ENCODE measurements around the gene COX6A1. TPM values are rescaled to one million over a fixed set of nuclear protein-coding genes. Genes with fewer than 3 reads are reported as not detected.

COX6A1 gene
- total RNA-seq, 1 donor from 2014 or later = 388 TPM

DNA sequence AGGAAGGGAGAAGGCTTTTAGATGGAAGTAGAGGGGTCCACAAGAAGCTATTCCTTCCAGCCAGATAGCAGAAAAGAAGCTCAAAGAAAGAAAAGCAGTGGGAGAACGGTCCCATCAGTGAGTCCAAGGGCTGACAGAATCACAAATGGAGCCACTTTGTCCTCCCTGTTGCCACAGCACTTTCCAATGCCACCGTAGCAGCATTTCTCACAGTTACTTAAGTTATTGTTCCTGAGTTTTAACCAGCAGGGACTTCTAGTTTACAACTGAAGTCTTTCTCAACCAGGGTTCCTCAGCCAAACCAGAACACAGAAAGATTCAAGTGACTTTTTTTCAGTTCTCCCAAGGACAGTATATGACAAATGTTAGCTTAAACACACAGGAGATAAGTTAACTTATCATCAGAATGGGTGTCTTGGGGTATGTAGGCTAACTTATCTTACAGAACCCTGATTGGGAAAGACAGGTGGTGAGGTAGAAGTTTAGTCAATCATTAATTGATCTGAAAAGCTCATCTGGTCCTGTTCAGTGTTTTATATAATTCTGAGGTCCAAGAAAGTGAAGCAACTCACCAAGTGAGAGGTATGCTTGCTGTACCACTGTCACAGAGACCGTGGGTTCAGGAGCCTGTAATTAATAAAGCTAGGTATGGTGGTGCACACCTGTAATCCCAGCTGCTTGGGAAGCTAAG lies 15.3 kb downstream of the COX6A1 start:
- Histone ChIP-seq H3K9ac (ENCODE audit: low read length) (no peak overlapping the region), H3K36me3 (ENCODE audit: insufficient read depth, low read length) (peaks cover 20% of the 10 kb centered on the region), H4K20me1 (ENCODE audit: insufficient read depth, low read length) (peaks cover 34% of the 10 kb centered on the region), H3K27ac (ENCODE audit: low read depth, low read length) (no peak overlapping the region), H3K9me3 (ENCODE audit: insufficient read depth, low read depth, low read length) (no peaks in the 10 kb centered on the region), H3K27me3 (ENCODE audit: insufficient read depth, low read length) (no peaks in the 10 kb centered on the region), H3K79me2 (ENCODE audit: insufficient read depth, low read length) (peaks cover 47% of the 10 kb centered on the region), H3K4me1 (ENCODE audit: insufficient read depth, low read length) (no peaks in the 10 kb centered on the region), H3K4me2 (ENCODE audit: low read length) (no peak overlapping the region), H3K4me3 (ENCODE audit: insufficient read depth, low read depth, low read length) (no peak overlapping the region), H2AFZ (ENCODE audit: low read depth, low read length) (no peak overlapping the region)
- Mint-ChIP-seq H3K36me3 (ENCODE audit: low read depth, unreplicated experiment) (peaks cover 6% of the 10 kb centered on the region), H3K27me3 (ENCODE audit: low read depth, unreplicated experiment) (no peaks in the 10 kb centered on the region), H3K27ac (ENCODE audit: unreplicated experiment) (no peak overlapping the region), H3K4me1 (ENCODE audit: low read depth, unreplicated experiment) (no peaks in the 10 kb centered on the region), H3K9me3 (ENCODE audit: unreplicated experiment) (no peaks in the 10 kb centered on the region), H3K4me3 (ENCODE audit: unreplicated experiment) (no peak overlapping the region)
- TF ChIP-seq, protein P1, sequence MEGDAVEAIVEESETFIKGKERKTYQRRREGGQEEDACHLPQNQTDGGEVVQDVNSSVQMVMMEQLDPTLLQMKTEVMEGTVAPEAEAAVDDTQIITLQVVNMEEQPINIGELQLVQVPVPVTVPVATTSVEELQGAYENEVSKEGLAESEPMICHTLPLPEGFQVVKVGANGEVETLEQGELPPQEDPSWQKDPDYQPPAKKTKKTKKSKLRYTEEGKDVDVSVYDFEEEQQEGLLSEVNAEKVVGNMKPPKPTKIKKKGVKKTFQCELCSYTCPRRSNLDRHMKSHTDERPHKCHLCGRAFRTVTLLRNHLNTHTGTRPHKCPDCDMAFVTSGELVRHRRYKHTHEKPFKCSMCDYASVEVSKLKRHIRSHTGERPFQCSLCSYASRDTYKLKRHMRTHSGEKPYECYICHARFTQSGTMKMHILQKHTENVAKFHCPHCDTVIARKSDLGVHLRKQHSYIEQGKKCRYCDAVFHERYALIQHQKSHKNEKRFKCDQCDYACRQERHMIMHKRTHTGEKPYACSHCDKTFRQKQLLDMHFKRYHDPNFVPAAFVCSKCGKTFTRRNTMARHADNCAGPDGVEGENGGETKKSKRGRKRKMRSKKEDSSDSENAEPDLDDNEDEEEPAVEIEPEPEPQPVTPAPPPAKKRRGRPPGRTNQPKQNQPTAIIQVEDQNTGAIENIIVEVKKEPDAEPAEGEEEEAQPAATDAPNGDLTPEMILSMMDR (IDR thresholded peaks at IDR 0.05; ENCODE audit: insufficient read depth, low read depth, low read length) = no peak
- TF ChIP-seq EZH2 (IDR thresholded peaks at IDR 0.05; ENCODE audit: insufficient read depth, low read length) = no peak
- DNase-seq (ENCODE audit: low read depth) (no peak), FAIRE-seq (no peak)

DNA sequence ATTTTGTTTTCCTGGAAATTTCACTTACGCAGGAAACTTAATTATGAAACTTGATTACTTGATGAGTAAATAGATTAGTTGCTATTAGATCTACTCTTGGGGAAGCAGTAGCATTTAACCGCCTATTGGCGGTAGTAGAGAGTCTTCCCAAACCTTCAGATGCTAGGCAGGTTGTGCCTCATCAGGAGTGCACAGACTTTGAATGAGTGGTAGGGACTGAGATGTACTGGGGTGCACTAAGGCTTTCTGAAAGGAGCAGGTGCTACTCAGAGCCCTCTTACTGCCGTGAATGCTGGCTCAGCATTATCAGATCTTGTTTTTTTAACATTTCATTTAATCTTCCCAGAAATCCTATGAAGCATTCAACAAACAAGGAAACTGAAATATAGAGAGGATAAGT lies 16.1 kb downstream of the COX6A1 start:
- H3K27ac ChIP-seq (ENCODE audit: low read depth, low read length) = no peak overlapping the region
- Mint-ChIP-seq H3K4me1 (ENCODE audit: low read depth, unreplicated experiment) (no peaks in the 10 kb centered on the region), H3K9me3 (ENCODE audit: unreplicated experiment) (no peaks in the 10 kb centered on the region), H3K4me3 (ENCODE audit: unreplicated experiment) (no peak overlapping the region), H3K27ac (ENCODE audit: unreplicated experiment) (no peak overlapping the region), H3K27me3 (ENCODE audit: low read depth, unreplicated experiment) (no peaks in the 10 kb centered on the region), H3K36me3 (ENCODE audit: low read depth, unreplicated experiment) (peaks cover 6% of the 10 kb centered on the region)
- no peaks in the 10 kb centered on the region for H3K4me1 ChIP-seq (ENCODE audit: insufficient read depth, low read length)
- H3K4me3 ChIP-seq (ENCODE audit: insufficient read depth, low read depth, low read length) = no peak overlapping the region
- H3K9me3 ChIP-seq (ENCODE audit: insufficient read depth, low read depth, low read length) = no peaks in the 10 kb centered on the region
- no peak overlapping the region for H2AFZ ChIP-seq (ENCODE audit: low read depth, low read length)
- peaks cover 34% of the 10 kb centered on the region for H4K20me1 ChIP-seq (ENCODE audit: insufficient read depth, low read length)
- no peak for TF ChIP-seq EZH2 (IDR thresholded peaks at IDR 0.05; ENCODE audit: insufficient read depth, low read length)
- TF ChIP-seq, protein P1 (IDR thresholded peaks at IDR 0.05; ENCODE audit: insufficient read depth, low read depth, low read length) = peak; percentile 59
- H3K27me3 ChIP-seq (ENCODE audit: insufficient read depth, low read length) = no peaks in the 10 kb centered on the region
- H3K4me2 ChIP-seq (ENCODE audit: low read length) = no peak overlapping the region
- FAIRE-seq = no peak
- DNase-seq (ENCODE audit: low read depth) = no peak
- peaks cover 24% of the 10 kb centered on the region for H3K36me3 ChIP-seq (ENCODE audit: insufficient read depth, low read length)
- no peak overlapping the region for H3K9ac ChIP-seq (ENCODE audit: low read length)
- H3K79me2 ChIP-seq (ENCODE audit: insufficient read depth, low read length) = peaks cover 40% of the 10 kb centered on the region

DNA sequence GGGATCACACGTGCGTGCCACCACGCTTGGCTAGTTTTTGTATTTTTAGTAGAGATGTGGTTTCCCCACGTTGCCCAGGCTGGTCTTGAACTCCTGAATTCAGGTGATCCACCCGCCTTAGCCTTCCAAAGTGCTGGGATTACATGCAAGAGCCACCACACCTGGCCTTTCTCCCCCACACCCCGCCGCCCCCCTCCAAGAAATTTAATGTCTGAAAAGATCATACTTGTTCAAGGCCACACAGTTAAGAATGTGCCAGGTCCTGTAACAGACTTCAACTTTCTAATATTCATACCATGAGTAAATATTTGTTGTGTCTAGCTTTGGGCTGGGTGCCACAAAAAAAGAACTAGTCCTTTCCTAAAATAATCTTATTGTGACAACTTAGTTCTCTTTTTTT lies 17.4 kb downstream of the COX6A1 start:
- Mint-ChIP-seq H3K9me3 (ENCODE audit: unreplicated experiment) (no peaks in the 10 kb centered on the region), H3K27ac (ENCODE audit: unreplicated experiment) (no peak overlapping the region), H3K27me3 (ENCODE audit: low read depth, unreplicated experiment) (no peaks in the 10 kb centered on the region), H3K4me1 (ENCODE audit: low read depth, unreplicated experiment) (no peaks in the 10 kb centered on the region), H3K4me3 (ENCODE audit: unreplicated experiment) (no peak overlapping the region), H3K36me3 (ENCODE audit: low read depth, unreplicated experiment) (peaks cover 4% of the 10 kb centered on the region)
- Histone ChIP-seq H3K4me2 (ENCODE audit: low read length) (no peak overlapping the region), H3K4me3 (ENCODE audit: insufficient read depth, low read depth, low read length) (no peak overlapping the region), H3K27ac (ENCODE audit: low read depth, low read length) (no peak overlapping the region), H3K36me3 (ENCODE audit: insufficient read depth, low read length) (peaks cover 24% of the 10 kb centered on the region), H3K9ac (ENCODE audit: low read length) (no peak overlapping the region), H4K20me1 (ENCODE audit: insufficient read depth, low read length) (peaks cover 36% of the 10 kb centered on the region), H3K79me2 (ENCODE audit: insufficient read depth, low read length) (peaks cover 29% of the 10 kb centered on the region), H3K4me1 (ENCODE audit: insufficient read depth, low read length) (no peaks in the 10 kb centered on the region), H2AFZ (ENCODE audit: low read depth, low read length) (no peak overlapping the region), H3K27me3 (ENCODE audit: insufficient read depth, low read length) (no peaks in the 10 kb centered on the region), H3K9me3 (ENCODE audit: insufficient read depth, low read depth, low read length) (no peaks in the 10 kb centered on the region)
- TF ChIP-seq EZH2 (IDR thresholded peaks at IDR 0.05; ENCODE audit: insufficient read depth, low read length) = no peak
- TF ChIP-seq, protein P1 (IDR thresholded peaks at IDR 0.05; ENCODE audit: insufficient read depth, low read depth, low read length) = no peak
- DNase-seq (ENCODE audit: low read depth) = no peak
- FAIRE-seq = no peak
